Fibroblast of skin of back (primary cell): ENCODE results near the gene HIVEP2.

ENCODE experiments used
- DNase-seq: peaks from one replicate; pipeline ENCODE4 v3.0.0-alpha.2; 2013

Gene HIVEP2

GRCh38 chr6:142916881-142917280, 28.1 kb downstream of the HIVEP2 start:
- no peak for DNase-seq

DNA sequence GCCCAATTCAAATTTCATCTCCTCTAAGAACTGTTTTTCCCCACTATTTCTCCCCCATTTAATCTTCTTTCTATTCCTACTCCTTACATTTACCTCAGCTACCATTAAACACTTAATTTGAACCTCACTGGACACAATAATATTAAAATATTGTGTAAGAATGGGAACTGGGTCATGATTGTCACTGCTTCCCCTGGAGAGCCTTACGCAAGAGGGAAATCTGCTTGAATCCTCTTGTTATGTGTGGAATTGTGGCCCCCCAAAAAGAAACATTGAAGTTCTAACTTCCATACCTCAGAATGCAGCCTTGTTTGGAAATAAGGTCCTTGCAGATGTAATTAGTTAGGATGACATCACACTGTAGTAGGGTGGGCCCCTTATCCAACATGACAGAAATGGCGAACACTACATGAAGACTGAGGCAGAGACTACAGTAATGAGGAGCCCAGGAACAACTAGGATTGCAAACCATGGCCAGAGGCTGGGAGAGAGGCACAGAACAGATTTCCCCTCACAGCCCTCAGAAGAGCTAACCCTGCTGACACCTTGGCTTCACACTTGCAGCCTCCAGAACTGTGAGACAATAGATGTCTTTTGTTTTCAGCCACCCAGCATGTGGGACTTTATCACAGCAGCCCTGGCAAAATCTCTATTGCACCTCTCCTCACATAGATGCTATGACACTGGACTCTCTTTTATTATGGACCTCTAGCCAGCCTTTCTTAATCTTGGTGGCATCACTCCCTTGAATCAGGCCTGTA, 29.9 kb downstream of the HIVEP2 start:
- DNase-seq = no peak

- no peak for DNase-seq
Observed at GRCh38 chr6:142914369-142914768, 30.6 kb downstream of the HIVEP2 start.

- DNase-seq = no peak
Observed at GRCh38 chr6:142913511-142914047, 31.4 kb downstream of the HIVEP2 start.

GRCh38 chr6:142913036-142913510, 31.9 kb downstream of the HIVEP2 start:
- DNase-seq = no peak

DNA sequence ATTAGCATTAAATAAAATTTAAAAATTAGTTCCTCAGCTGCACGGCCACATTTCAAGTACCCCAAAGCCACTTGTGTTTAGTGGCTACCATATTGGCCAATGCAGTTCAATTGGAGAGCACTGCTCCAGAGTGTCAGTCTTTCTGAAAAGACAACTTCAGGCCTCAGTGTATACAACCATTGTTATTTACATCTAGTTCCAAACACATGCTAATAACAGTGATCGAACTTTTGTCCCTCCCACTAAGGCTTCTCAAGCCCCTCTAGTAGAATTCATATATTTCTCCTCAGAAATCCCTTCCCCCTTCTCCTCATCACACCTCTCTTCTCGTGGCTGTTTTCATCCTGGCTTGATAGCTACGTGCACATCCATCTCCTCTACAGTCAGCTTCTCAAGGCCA, 32.9 kb downstream of the HIVEP2 start:
- DNase-seq = no peak

DNA sequence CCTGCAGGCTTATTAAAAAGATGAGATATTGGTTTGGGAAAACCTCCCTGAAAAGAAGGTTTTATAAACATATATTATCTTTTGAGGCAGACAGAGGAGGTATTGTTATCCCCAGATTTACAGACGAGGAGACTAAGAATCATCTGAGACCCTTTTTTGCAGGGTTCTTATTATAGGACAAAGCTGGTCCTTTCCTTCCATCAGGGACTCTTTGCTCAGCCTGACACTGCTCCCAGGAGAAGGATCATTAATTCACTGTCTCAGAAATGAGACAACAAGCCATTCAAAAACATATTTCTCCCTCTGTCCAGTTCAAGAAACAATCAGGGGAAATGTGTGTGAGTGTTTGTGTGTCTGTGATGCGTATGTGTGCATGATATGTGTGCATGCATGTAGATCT, 33.5 kb downstream of the HIVEP2 start:
- DNase-seq = no peak

GRCh38 chr6:142909686-142910085, 35.3 kb downstream of the HIVEP2 start:
- peak; percentile 32 for DNase-seq

DNA sequence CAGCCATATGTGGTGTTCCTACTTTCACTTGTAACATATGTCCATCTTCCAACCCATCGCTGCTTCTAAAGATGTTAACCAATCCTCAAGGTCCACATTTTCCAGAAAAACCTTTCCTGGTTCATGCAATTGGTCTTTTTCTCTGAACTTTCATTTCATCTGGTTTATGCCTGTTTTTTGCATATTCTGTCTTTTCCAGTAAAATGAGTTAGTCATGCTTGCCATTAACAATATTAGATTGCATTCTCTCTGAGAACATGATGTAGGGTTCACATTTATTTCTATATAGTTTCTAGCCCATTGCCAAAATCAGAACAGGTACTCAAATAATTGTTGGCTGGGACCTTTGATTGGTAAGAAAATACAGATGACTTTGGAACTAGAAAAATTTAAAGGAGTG, 36.7 kb downstream of the HIVEP2 start:
- DNase-seq = no peak

GRCh38 chr6:142907544-142907943, 37.4 kb downstream of the HIVEP2 start:
- DNase-seq = no peak

GRCh38 chr6:142906945-142907470, 38.0 kb downstream of the HIVEP2 start:
- no peak for DNase-seq

DNA sequence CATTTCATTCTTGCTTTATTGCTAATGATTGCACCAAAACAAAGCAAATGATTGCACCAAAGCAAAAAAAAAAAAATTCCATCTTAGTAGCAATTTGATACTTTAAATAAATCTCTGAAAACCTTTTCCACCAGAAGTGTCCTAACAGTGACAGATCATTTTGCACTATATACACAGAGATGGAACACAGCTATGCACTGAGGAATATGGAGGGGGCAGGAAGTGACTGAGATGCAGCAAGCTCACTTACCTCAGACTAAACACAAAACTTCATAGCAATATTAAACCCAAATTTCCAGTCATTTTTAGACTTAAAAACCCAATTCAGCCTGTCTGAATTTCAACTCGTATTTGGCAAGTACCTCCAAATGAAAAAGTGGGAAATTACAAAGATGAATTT, 41.2 kb downstream of the HIVEP2 start:
- peak; percentile 67 for DNase-seq

DNA sequence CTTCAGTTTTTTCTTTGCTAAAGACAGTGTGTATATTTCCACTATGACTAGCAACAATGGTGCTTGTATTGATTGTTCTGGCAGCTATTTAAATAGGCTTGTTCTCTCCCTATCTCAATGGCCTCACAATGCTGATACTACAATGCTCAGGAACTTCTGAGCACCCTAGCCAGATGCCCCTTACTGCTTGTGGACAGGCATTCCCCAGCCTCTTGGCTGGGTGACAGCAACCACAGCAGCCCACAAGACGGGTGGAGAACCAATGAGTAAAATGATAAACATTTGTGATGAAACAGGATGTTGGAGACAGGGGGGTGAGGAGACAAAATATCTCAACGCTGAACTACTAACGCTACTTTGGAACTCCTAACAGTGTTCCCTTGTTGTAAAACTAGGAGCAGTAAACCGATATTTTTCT, 42.3 kb downstream of the HIVEP2 start:
- DNase-seq = peak; percentile 99

DNA sequence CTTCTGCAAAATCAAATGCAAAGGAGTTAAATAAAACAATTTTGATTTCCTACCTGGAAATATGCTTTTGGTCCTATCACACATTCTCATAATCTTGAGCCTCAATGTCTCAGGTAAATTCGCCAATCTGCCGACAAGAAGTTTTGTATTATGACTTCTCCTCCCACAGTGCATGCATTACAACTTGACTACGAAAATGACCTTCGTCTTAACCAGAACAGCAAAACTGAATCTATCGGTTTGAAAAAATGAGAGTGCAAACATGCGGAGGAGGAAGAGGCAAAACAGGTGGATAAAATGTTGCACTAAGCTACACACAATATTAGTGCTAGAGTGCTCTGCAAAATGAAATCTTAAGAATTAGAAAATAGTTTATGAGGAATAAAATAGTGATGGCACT, 43.4 kb downstream of the HIVEP2 start:
- no peak for DNase-seq

- peak; percentile 66 for DNase-seq
Observed at GRCh38 chr6:142900227-142900971, 44.6 kb downstream of the HIVEP2 start.

DNA sequence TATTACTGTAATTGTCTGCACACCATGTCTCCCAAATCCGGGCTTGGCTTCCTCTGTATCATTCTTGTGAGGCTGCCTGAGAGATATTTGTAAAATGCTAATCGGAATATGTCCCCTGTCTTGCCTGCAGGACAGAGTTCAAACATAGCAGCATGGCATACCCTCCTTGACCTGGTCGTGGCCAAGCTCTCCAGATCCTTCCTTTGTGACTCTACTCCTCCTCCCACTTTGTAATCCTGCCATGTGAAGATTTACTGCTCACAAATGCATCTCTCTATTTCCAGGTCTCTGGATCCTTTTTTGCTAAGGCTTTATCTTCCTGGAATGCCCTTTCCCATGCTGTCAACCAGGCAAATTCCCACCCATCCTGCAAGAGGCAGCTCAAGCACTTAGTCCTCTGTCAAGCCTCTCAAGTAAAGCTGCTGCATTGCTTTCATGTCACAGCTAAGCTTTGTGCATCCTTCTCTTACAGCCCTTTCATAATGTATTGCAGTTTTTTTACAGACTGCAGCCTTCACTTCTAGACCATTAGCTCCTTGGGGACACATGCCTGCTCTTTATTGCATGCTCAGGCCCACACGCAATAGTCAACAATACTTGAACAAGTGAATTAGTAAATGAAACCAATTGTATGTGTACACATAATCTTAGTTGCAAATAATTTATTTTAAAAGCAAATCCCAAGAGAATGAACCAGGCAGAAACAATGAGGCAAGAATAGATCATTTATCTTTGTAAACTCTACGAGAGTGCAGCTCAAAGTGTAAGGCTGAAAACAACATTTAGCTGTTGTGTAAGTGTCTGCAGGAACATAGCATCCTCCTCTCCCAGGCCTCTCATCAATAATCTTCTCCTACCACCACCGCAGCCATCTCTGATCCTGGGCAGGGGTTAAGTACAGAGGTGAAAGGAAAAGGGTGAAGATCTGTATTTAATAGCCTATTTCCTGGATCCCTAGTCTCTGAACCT, 45.8 kb downstream of the HIVEP2 start:
- DNase-seq = no peak

GRCh38 chr6:142897659-142898058, 47.3 kb downstream of the HIVEP2 start:
- DNase-seq = no peak

DNA sequence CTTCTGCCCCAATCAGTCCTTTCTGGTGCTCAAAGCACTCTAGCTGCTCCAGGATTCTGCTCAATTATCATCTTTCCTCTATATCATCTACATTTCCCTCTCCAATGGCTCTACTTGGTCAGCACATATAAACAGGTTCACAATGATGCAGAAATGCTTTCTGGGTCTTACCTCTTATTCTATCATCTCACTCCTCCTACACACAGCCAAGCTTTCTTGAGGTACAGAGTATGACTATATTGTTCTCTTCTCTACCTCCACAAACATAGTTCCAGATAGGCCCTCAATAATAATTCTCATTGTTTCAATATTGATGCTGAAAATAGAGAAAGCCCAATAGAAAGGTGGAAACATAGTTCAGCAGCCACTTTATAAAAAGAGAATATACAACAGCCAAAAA, 48.2 kb downstream of the HIVEP2 start:
- no peak for DNase-seq

DNA sequence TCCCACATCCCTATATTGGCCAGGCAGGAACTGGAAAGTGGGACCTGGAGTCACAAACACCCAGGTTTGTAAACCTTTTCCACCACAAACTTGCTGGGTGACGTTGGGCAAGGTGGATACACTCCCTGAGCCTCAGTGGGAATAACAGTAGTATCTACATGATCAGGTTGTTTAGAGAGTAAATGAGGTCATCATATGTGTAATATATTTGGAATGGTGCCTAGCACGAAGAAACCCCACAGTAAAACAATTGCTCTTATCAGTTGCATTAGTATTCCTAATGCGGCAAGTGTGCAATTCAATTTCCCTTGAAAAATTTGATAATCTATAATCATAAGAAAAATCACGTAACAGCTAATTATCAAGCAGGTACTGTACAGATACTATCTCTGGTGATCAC, 51.9 kb downstream of the HIVEP2 start:
- no peak for DNase-seq

DNA sequence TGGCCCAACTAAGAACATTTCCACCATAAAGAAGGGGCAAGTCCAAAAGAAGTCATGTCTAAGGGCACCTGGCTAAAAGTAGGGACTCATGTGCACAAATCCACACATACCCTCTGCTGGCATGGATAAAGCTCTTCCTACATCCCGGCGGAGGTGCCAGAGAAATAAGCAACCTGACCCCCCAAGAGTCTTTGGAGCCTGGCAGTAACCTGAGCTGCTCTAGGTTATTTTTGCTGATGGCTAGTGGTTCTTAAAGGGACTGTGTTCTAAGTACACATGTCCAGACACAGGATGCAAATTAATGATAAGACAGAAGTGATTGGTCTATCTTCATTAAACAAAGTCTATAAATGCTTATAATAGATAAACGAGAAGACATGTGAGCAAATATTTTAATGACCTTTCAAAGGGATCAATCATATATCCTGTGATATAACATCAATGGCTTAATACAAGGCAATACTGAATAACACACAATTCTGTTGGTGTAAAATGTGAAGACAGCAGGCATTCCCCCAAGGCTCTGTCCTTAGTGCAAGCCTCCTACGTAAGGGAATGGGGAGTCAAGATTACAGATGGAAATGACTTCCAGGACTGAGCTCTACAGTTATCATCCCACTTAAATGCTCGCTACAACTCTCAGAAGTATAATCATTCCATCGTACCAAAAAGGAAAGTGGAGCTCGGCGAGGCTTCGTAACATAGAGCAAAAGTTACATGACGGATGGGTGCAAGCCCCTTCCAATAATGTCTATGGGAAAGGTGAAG, 52.5 kb downstream of the HIVEP2 start:
- no peak for DNase-seq

DNA sequence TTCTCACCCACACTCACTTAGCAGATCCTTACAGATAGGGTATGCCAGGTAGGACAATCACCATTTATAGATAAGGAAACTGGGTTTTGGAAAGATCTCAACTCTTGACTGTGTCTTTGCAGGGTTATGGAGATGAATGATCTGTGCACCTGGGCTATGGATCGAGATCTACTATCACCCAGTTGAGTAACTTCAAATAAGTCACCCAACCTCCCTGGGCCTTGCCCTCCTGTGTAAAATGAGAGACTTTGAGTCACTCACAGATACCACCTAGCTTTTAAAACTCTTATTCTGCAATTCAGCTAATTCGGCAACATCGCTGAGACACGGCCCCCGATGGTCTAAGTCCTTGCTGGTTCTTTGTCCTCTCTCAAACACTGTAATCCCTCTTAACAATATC, 53.5 kb downstream of the HIVEP2 start:
- DNase-seq = no peak
